OCI-LY1 (cell line): Measurements from ENCODE around the gene TMEM235.

Experiments
- H2AFZ ChIP-seq: fragments of 200-600 bp; sonication (generic), shearing (Covaris generic); 2 replicates; pipeline ENCODE4 v1.6.0; 2014; ENCODE audit warnings: antibody characterized with exemption, mild to moderate bottlenecking, low read length
- H3F3A ChIP-seq: fragments of 200-600 bp; sonication (generic), shearing (Covaris generic); 2 replicates; pipeline ENCODE4 v1.6.0; 2014; ENCODE audit warnings: mild to moderate bottlenecking, antibody characterized with exemption, low read length, moderate library complexity; ENCODE audit not compliant: insufficient read depth
- H3K27ac ChIP-seq: fragments of 200-600 bp; sonication (generic); 2 replicates; pipeline ENCODE4 v1.5.1; 2014; ENCODE audit warnings: low read length, mixed run types, mild to moderate bottlenecking, low read depth; ENCODE audit not compliant: poor library complexity, severe bottlenecking
- H3K27me3 ChIP-seq: fragments of 200-600 bp; sonication (generic); 2 replicates; pipeline ENCODE4 v1.6.0; 2014; ENCODE audit warnings: antibody characterized with exemption, mild to moderate bottlenecking, low read length, moderate library complexity; ENCODE audit not compliant: insufficient read depth
- H3K36me3 ChIP-seq: fragments of 200-600 bp; sonication (generic); 2 replicates; pipeline ENCODE4 v1.6.1; 2014; ENCODE audit warnings: mild to moderate bottlenecking, antibody characterized with exemption, low read length, moderate library complexity, mixed read lengths; ENCODE audit not compliant: insufficient read depth
- H3K4me1 ChIP-seq: fragments of 200-600 bp; sonication (generic); 2 replicates; pipeline ENCODE4 v1.5.1; 2014; ENCODE audit warnings: mild to moderate bottlenecking, low read length, moderate library complexity; ENCODE audit not compliant: insufficient read depth, severe bottlenecking
- H3K4me2 ChIP-seq: fragments of 200-600 bp; sonication (generic), shearing (Covaris generic); 2 replicates; pipeline ENCODE4 v1.6.1; 2014; ENCODE audit warnings: low read length
- H3K4me3 ChIP-seq: fragments of 200-600 bp; sonication (generic); 2 replicates; pipeline ENCODE4 v1.5.1; 2014; ENCODE audit warnings: low read length, low read depth, mild to moderate bottlenecking, mixed read lengths; ENCODE audit not compliant: poor library complexity, severe bottlenecking
- H3K79me2 ChIP-seq: fragments of 200-600 bp; shearing (Covaris generic); 2 replicates; pipeline ENCODE4 v1.6.1; 2016; ENCODE audit warnings: mixed run types, low read length, mixed read lengths; ENCODE audit not compliant: insufficient read depth
- H3K9ac ChIP-seq: fragments of 200-600 bp; sonication (generic), shearing (Covaris generic); 2 replicates; pipeline ENCODE4 v1.6.1; 2014; ENCODE audit warnings: mild to moderate bottlenecking, low read length, mixed read lengths
- H3K9me2 ChIP-seq: fragments of 200-600 bp; sonication (generic), shearing (Covaris generic); 2 replicates; pipeline ENCODE4 v1.6.1; 2014; ENCODE audit warnings: low read depth, mild to moderate bottlenecking, low read length, mixed read lengths
- H3K9me3 ChIP-seq: fragments of 200-600 bp; shearing (Covaris generic); 2 replicates; pipeline ENCODE4 v1.6.1; 2014; ENCODE audit warnings: low read length, mixed read lengths
- H4K20me1 ChIP-seq: fragments of 200-600 bp; sonication (generic), shearing (Covaris generic); 2 replicates; pipeline ENCODE4 v1.6.0; 2016; ENCODE audit warnings: mild to moderate bottlenecking, low read length; ENCODE audit not compliant: insufficient read depth
- EZH2 ChIP-seq: fragments of 200-600 bp; sonication (generic), shearing (Covaris generic); IDR thresholded peaks from 2 replicates; pipeline ENCODE4 v1.8.0; 2017; ENCODE audit warnings: borderline replicate concordance, mixed run types, mild to moderate bottlenecking, antibody characterized with exemption, low read length, moderate library complexity, mixed read lengths
- TF ChIP-seq, protein P1 (sequence below): fragments of 200-600 bp; sonication (generic), shearing (Covaris generic); IDR thresholded peaks from 2 replicates; pipeline ENCODE4 v1.5.1; 2017; ENCODE audit warnings: mild to moderate bottlenecking, antibody characterized with exemption, low read length, moderate library complexity, mixed read lengths

TMEM235 gene

GRCh38 chr17:78228176-78228575 lies 3.3 kb upstream of the TMEM235 start:
- H3K4me1 ChIP-seq = peaks cover 32% of the 10 kb centered on the region

GRCh38 chr17:78230252-78230962 lies 1.0 kb upstream of the TMEM235 start:
- H3K27me3 ChIP-seq = peaks cover 9% of the 10 kb centered on the region; the same call in 1 of the 2 replicates
- H3K27ac ChIP-seq = no peak overlapping the region
- H3K4me3 ChIP-seq = no peak overlapping the region
- H3K9me2 ChIP-seq = no peaks in the 10 kb centered on the region
- H3K4me2 ChIP-seq = no peak overlapping the region
- H3K9me3 ChIP-seq = no peaks in the 10 kb centered on the region
- peaks cover 32% of the 10 kb centered on the region for H3K4me1 ChIP-seq
- H2AFZ ChIP-seq = no peak overlapping the region
- H3K9ac ChIP-seq = no peak overlapping the region
- H3F3A ChIP-seq = no peaks in the 10 kb centered on the region; the same call in 1 of the 2 replicates
- TF ChIP-seq, protein P1, sequence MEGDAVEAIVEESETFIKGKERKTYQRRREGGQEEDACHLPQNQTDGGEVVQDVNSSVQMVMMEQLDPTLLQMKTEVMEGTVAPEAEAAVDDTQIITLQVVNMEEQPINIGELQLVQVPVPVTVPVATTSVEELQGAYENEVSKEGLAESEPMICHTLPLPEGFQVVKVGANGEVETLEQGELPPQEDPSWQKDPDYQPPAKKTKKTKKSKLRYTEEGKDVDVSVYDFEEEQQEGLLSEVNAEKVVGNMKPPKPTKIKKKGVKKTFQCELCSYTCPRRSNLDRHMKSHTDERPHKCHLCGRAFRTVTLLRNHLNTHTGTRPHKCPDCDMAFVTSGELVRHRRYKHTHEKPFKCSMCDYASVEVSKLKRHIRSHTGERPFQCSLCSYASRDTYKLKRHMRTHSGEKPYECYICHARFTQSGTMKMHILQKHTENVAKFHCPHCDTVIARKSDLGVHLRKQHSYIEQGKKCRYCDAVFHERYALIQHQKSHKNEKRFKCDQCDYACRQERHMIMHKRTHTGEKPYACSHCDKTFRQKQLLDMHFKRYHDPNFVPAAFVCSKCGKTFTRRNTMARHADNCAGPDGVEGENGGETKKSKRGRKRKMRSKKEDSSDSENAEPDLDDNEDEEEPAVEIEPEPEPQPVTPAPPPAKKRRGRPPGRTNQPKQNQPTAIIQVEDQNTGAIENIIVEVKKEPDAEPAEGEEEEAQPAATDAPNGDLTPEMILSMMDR = no peak
- TF ChIP-seq EZH2 = no peak
- no peaks in the 10 kb centered on the region for H3K79me2 ChIP-seq
- no peaks in the 10 kb centered on the region for H4K20me1 ChIP-seq
- H3K36me3 ChIP-seq = peaks cover under 1% of the 10 kb centered on the region

More at GRCh38 chr17:78228176-78228575, 3.3 kb upstream of the TMEM235 start:
- Histone ChIP-seq H4K20me1 (no peaks in the 10 kb centered on the region), H3K9me3 (no peaks in the 10 kb centered on the region), H3K36me3 (peaks cover 23% of the 10 kb centered on the region), H3K9me2 (no peaks in the 10 kb centered on the region), H3F3A (no peaks in the 10 kb centered on the region; the same call in 1 of the 2 replicates), H2AFZ (no peak overlapping the region), H3K27me3 (peaks cover 9% of the 10 kb centered on the region; the same call in 1 of the 2 replicates), H3K4me3 (no peak overlapping the region), H3K9ac (no peak overlapping the region), H3K4me2 (no peak overlapping the region), H3K27ac (no peak overlapping the region), H3K79me2 (no peaks in the 10 kb centered on the region)
- TF ChIP-seq, protein P1 = no peak
- no peak for TF ChIP-seq EZH2

DNA sequence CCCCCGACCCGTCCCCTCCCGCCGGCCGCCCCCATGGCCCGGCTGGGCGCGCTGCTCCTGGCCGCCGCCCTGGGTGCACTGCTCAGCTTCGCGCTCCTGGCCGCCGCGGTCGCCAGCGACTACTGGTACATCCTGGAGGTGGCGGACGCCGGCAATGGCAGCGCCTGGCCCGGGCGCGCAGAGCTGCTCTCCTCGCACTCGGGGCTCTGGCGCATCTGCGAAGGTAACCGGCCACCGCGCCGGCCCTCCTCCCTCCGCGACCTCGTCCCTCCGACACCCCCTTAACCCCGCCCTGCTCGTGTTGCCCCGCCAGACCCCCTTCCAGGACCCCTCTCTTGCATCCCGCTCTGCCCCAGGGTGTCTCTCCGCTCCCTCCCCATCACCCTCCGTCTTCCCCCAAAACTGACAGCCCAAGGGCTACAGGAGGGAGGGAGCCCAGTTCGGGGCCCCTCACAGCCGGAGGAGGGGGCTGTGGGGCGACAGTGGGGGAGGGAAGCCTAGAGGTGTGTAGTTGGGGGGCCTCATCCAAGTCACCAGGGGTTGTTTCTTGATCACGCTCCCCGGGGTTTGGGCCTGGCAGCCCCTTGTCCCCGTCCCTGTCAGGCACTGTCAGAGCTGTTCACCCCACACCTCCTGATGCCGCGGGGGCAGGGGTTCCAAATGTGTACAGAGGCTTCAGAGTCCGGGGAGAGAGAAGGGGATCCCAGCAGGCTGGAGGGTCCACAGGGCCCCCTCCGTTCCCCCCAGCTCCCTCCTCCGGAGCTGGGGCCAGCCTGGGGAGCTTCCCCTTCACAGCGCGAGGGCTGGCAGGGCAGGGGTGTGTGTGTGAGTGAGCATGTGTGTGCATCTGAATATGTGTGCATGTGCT lies 794 bp downstream of the TMEM235 start:
- Histone ChIP-seq H4K20me1 (no peaks in the 10 kb centered on the region), H3K4me2 (no peak overlapping the region; the same call in 1 of the 2 replicates), H3K4me1 (peaks cover 29% of the 10 kb centered on the region), H3K79me2 (no peaks in the 10 kb centered on the region), H3K27ac (no peak overlapping the region), H3K36me3 (no peaks in the 10 kb centered on the region), H3K4me3 (no peak overlapping the region), H3K9me3 (no peaks in the 10 kb centered on the region), H3K9ac (no peak overlapping the region), H3K27me3 (peaks cover 9% of the 10 kb centered on the region; the same call in 1 of the 2 replicates), H2AFZ (no peak overlapping the region), H3K9me2 (no peaks in the 10 kb centered on the region), H3F3A (no peaks in the 10 kb centered on the region)
- TF ChIP-seq EZH2 = no peak
- TF ChIP-seq, protein P1 = no peak
